Measurements from ENCODE around the gene TMEM116.
"Not testable (repeated sequence)": the region's sequence is repeated elsewhere in the genome, so short reads cannot be mapped to it uniquely, and the experiment has no call there.

Gene TMEM116

GRCh38 chr12:112012775-112013600 lies at the start of gene TMEM116, which contains the start of gene ERP29:
TSS of gene TMEM116 (minus strand) at chr12:112013165. CDS start at chr12:112005270, 7,895 bp downstream.
TSS of gene ERP29 (plus strand) at chr12:112013426. CDS start at chr12:112013466, 40 bp downstream.
- DNase-seq = peak; percentile 87

- no peak for DNase-seq
Measured at GRCh38 chr12:112061137-112061536, 48.2 kb upstream of the TMEM116 start.

GRCh38 chr12:112049351-112049750 lies 36.4 kb upstream of the TMEM116 start:
- DNase-seq = no peak

GRCh38 chr12:112046003-112046402 lies 33.0 kb upstream of the TMEM116 start:
- no peak for DNase-seq

GRCh38 chr12:112036614-112037013 lies 23.6 kb upstream of the TMEM116 start:
- not testable (repeated sequence) for DNase-seq

- DNase-seq = no peak
Measured at GRCh38 chr12:112035219-112035785, 22.3 kb upstream of the TMEM116 start.

GRCh38 chr12:112032292-112032691 lies 19.3 kb upstream of the TMEM116 start:
- no peak for DNase-seq

- DNase-seq = no peak
Measured at GRCh38 chr12:112031472-112031871, 18.5 kb upstream of the TMEM116 start.

- no peak for DNase-seq
Measured at GRCh38 chr12:112029301-112029700, 16.3 kb upstream of the TMEM116 start.

GRCh38 chr12:112025808-112026375 lies 12.9 kb upstream of the TMEM116 start:
- no peak for DNase-seq

- DNase-seq = no peak
Measured at GRCh38 chr12:112023759-112024396, 10.9 kb upstream of the TMEM116 start.

GRCh38 chr12:112022241-112023016 lies 9.5 kb upstream of the TMEM116 start:
- DNase-seq = no peak

- no peak for DNase-seq
Measured at GRCh38 chr12:112020947-112021457, 8.0 kb upstream of the TMEM116 start.

GRCh38 chr12:112018571-112019237 lies 5.7 kb upstream of the TMEM116 start:
- no peak for DNase-seq

GRCh38 chr12:112017041-112017440 lies 4.1 kb upstream of the TMEM116 start:
- no peak for DNase-seq

GRCh38 chr12:112015938-112016337 lies 3.0 kb upstream of the TMEM116 start:
- DNase-seq = no peak

- peak; percentile 52 for DNase-seq
Measured at GRCh38 chr12:112013601-112014402, 837 bp upstream of the TMEM116 start.

- DNase-seq = no peak
Measured at GRCh38 chr12:112011685-112012084, 1.3 kb downstream of the TMEM116 start.

- DNase-seq = no peak
Measured at GRCh38 chr12:112010415-112011344, 2.3 kb downstream of the TMEM116 start.

- not testable (repeated sequence) for DNase-seq
Measured at GRCh38 chr12:112009596-112009995, 3.4 kb downstream of the TMEM116 start.
